Stomach (tissue), 4 donors: ENCODE data around the gene VAV2.

Source experiments
- CTCF ChIP-seq, 7 experiments: fragments of 450-650 bp in 4 of 7; fragments of 200-600 bp in 3 of 7; sonication (generic) in 3 of 7; IDR thresholded peaks; one replicate each; pipeline ENCODE4 v1.5.1; 2016 to 2019; ENCODE audit warnings: antibody characterized with exemption in 7 of 7, control low read depth in 2 of 7, mild to moderate bottlenecking in 1 of 7
- POLR2AphosphoS5 ChIP-seq, 3 donors: sonication (generic); formaldehyde crosslinking; IDR thresholded peaks; one replicate each; pipeline ENCODE4 v1.6.1; 2016; ENCODE audit warnings: antibody characterized with exemption in 3 of 3

GRCh38 chr9:133987446-133987788 lies 4.7 kb downstream of the VAV2 start:
- no peak for TF ChIP-seq CTCF (IDR thresholded peaks at IDR 0.05)
- no peak for TF ChIP-seq POLR2AphosphoS5 (IDR thresholded peaks at IDR 0.05)
